ENCODE measurements around the gene HIF1AN. TPM values are rescaled to one million over a fixed set of nuclear protein-coding genes. Genes with fewer than 3 reads are reported as not detected.

Gene HIF1AN
- total RNA-seq, 1 experiment from 2014 or later, result 49.9 TPM

DNA sequence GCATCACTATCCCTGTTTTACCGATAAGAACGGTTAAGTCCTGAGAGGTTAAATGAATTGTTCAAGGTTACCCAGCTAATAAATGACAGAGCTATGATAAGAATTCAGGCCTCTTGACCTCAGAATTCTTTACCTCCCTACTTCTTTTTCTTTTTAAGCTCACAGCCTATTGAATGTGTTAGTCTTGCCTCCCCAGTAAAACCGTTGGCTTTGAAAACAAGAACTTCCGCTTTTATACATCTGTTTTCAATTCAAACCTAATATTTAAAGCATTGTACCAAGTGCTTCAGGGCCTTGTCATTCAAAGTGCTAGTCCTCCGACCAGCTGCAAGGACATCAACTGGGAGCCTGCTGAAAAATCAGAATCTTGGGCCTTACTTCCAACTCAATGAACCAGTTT is 31.6 kb upstream of the HIF1AN start:
- peaks cover 82% of the 10 kb centered on the region for H3K27me3 Mint-ChIP-seq (ENCODE audit: low read depth)
- peaks cover 6% of the 10 kb centered on the region; the same call in 1 of the 2 replicates for H3K4me1 Mint-ChIP-seq
- no peaks in the 10 kb centered on the region for H3K36me3 Mint-ChIP-seq
- H3K4me3 Mint-ChIP-seq, result no peak overlapping the region
- CTCF ChIA-PET, result interaction anchor here (0.9 to 6.5 kb wide), 3 partner anchors 15 to 36 kb away, joined by 3 to 120 read pairs (median 8); no protein-coding TSS in a partner anchor
- POLR2A ChIA-PET, result no interaction called here
- H3K27ac Mint-ChIP-seq, result no peak overlapping the region
- DNase-seq (ENCODE audit: low spot score), result no peak
- TF ChIP-seq MXD4 (CRISPR knock-in tag; IDR thresholded peaks at IDR 0.05; ENCODE audit: borderline replicate concordance), result no peak
- ATAC-seq, result no peak
- H3K9me3 Mint-ChIP-seq, result no peaks in the 10 kb centered on the region

DNA sequence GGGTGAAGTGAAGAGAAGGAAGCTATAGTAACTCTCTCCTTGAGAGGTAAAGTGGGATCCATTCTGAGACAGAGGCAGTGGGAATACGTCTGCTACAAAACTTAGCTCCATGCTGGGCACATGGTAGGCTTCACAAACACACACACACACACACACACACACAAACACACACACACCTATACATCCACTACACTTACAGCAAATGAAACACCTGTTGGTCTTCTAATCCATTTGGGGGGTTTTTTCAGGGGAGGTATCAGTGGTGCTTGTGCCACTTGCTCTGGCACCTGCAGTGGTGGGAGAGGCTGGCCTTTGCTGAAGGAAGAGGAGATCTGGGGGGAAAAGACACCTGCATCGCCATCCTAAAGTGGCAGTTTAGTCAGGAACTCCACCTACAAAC is 30.6 kb upstream of the HIF1AN start:
- Mint-ChIP-seq H3K9me3 (no peaks in the 10 kb centered on the region), H3K4me3 (no peak overlapping the region), H3K27me3 (ENCODE audit: low read depth) (peaks cover 72% of the 10 kb centered on the region), H3K4me1 (peaks cover 6% of the 10 kb centered on the region; the same call in 1 of the 2 replicates), H3K36me3 (no peaks in the 10 kb centered on the region), H3K27ac (no peak overlapping the region)
- POLR2A ChIA-PET, result no interaction called here
- no peak for DNase-seq (ENCODE audit: low spot score)
- no peak for TF ChIP-seq CBFB (CRISPR knock-in tag; IDR thresholded peaks at IDR 0.05; ENCODE audit: low read depth)
- no peak for TF ChIP-seq ATF1 (CRISPR knock-in tag; IDR thresholded peaks at IDR 0.05)
- TF ChIP-seq ESRRA (CRISPR knock-in tag; IDR thresholded peaks at IDR 0.05; ENCODE audit: borderline replicate concordance), result no peak
- no peak for TF ChIP-seq TEAD4 (CRISPR knock-in tag; IDR thresholded peaks at IDR 0.05)
- no peak for TF ChIP-seq RELA (CRISPR knock-in tag; IDR thresholded peaks at IDR 0.05; ENCODE audit: borderline replicate concordance)
- TF ChIP-seq NFE2L1 (CRISPR knock-in tag; IDR thresholded peaks at IDR 0.05), result no peak
- TF ChIP-seq, protein P1, sequence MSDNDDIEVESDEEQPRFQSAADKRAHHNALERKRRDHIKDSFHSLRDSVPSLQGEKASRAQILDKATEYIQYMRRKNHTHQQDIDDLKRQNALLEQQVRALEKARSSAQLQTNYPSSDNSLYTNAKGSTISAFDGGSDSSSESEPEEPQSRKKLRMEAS (CRISPR knock-in tag; IDR thresholded peaks at IDR 0.05), result no peak
- TF ChIP-seq, protein P2, sequence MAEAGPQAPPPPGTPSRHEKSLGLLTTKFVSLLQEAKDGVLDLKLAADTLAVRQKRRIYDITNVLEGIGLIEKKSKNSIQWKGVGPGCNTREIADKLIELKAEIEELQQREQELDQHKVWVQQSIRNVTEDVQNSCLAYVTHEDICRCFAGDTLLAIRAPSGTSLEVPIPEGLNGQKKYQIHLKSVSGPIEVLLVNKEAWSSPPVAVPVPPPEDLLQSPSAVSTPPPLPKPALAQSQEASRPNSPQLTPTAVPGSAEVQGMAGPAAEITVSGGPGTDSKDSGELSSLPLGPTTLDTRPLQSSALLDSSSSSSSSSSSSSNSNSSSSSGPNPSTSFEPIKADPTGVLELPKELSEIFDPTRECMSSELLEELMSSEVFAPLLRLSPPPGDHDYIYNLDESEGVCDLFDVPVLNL (CRISPR knock-in tag; IDR thresholded peaks at IDR 0.05; ENCODE audit: borderline replicate concordance, low read depth), result no peak
- no peak for TF ChIP-seq SMAD3 (CRISPR knock-in tag; IDR thresholded peaks at IDR 0.05; ENCODE audit: borderline replicate concordance)
- TF ChIP-seq NR1H2 (CRISPR knock-in tag; IDR thresholded peaks at IDR 0.05), result no peak
- TF ChIP-seq, protein P3, sequence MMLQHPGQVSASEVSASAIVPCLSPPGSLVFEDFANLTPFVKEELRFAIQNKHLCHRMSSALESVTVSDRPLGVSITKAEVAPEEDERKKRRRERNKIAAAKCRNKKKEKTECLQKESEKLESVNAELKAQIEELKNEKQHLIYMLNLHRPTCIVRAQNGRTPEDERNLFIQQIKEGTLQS (CRISPR knock-in tag; conservative IDR thresholded peaks at IDR 0.05), result no peak
- no peak for ATAC-seq
- CTCF ChIA-PET, result interaction anchor here (1.7 to 6.5 kb wide), 2 partner anchors 14 to 20 kb away, joined by 8 to 120 read pairs; no protein-coding TSS in a partner anchor

DNA sequence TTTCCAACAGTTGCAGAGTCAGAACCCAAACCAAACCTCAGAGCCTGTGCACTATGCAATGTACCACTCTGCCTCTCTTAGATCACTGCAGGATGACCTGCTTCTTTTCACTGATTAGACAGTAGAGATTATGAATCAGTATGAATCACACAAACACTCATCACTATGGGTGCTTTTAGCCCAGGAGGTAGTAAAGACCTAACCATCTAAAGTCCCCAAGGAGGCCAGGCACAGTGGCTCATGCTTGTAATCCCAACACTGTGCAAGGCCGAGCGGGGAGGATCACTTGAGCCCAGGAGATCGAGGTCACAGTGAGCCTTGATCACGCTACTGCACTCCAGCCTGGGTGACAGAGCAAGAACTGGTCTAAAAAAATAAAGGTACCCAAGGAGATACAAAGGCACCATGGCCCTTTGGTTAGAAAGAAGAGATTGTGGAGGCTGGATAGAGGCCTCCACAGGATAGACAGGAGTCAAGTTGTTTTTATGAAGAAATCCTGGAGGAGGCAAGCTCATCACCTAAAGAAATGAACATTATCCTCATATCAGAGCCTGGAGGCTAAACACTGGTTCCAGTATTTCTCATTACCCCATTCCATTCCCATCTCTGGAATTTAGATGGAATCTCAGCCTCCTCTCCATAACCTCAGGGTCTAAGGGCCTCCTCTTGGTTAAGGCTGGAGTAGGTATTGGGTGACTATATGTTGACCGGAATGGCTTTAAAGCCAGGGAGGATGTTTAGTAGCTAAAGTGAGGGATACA is 29.0 kb upstream of the HIF1AN start:
- Mint-ChIP-seq H3K4me1 (peaks cover 6% of the 10 kb centered on the region; the same call in 1 of the 2 replicates), H3K27me3 (ENCODE audit: low read depth) (peaks cover 61% of the 10 kb centered on the region), H3K36me3 (no peaks in the 10 kb centered on the region), H3K9me3 (no peaks in the 10 kb centered on the region), H3K4me3 (no peak overlapping the region), H3K27ac (no peak overlapping the region)
- ChIA-PET CTCF (interaction anchor here (1.2 to 6.5 kb wide), 4 partner anchors 11 to 73 kb away, joined by 3 to 120 read pairs (median 67); partner anchors contain the start of gene SEC31B), POLR2A (no interaction called here)
- ATAC-seq (no peak), DNase-seq (ENCODE audit: low spot score) (no peak)
- no peak for TF ChIP-seq NR3C1 (CRISPR knock-in tag; conservative IDR thresholded peaks at IDR 0.05; ENCODE audit: low read depth)
- TF ChIP-seq, protein P4, sequence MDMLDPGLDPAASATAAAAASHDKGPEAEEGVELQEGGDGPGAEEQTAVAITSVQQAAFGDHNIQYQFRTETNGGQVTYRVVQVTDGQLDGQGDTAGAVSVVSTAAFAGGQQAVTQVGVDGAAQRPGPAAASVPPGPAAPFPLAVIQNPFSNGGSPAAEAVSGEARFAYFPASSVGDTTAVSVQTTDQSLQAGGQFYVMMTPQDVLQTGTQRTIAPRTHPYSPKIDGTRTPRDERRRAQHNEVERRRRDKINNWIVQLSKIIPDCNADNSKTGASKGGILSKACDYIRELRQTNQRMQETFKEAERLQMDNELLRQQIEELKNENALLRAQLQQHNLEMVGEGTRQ (CRISPR knock-in tag; IDR thresholded peaks at IDR 0.05), result no peak
- no peak for TF ChIP-seq ZNF232 (CRISPR knock-in tag; IDR thresholded peaks at IDR 0.05)

DNA sequence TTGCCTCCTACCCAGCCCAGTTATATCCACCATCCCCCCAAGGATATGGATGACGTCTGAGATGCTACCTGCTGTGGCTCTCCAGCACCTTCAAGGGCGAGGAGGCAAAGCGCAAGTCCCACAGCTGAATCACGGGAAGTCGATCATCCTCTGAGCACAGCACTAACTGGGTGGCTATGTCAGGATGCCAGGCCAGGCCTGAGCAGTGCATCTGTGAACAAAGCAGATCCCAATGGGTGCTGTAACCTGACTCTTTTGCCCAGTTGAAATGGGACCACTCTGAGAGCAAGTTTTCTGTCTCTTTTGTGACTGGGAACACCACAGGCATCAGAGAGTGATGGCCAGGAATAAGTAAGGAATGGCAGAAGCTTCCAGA is 28.4 kb upstream of the HIF1AN start:
- Mint-ChIP-seq H3K27ac (no peak overlapping the region), H3K36me3 (no peaks in the 10 kb centered on the region), H3K27me3 (ENCODE audit: low read depth) (peaks cover 61% of the 10 kb centered on the region), H3K9me3 (no peaks in the 10 kb centered on the region), H3K4me3 (no peak overlapping the region), H3K4me1 (peaks cover 6% of the 10 kb centered on the region; the same call in 1 of the 2 replicates)
- ChIA-PET CTCF (interaction anchor here (1.2 to 6.5 kb wide), 4 partner anchors 11 to 74 kb away, joined by 3 to 120 read pairs (median 67); partner anchors contain the start of gene SEC31B), POLR2A (no interaction called here)
- TF ChIP-seq TEAD1 (CRISPR knock-in tag; IDR thresholded peaks at IDR 0.05) (no peak), TP53 (CRISPR knock-in tag; IDR thresholded peaks at IDR 0.05) (no peak), ZNF317 (CRISPR knock-in tag; IDR thresholded peaks at IDR 0.05; ENCODE audit: borderline replicate concordance, low read depth) (no peak), SP1 (CRISPR knock-in tag; conservative IDR thresholded peaks at IDR 0.05) (no peak), FOXP1 (CRISPR knock-in tag; IDR thresholded peaks at IDR 0.05; ENCODE audit: borderline replicate concordance) (no peak)
- DNase-seq (ENCODE audit: low spot score), result no peak
- ATAC-seq, result no peak
